ENCODE results near the gene TEX38. TPM values are rescaled to one million over a fixed set of nuclear protein-coding genes. Genes with fewer than 3 reads are reported as not detected.

Gene TEX38
- total RNA-seq, 1 experiment from 2014 or later: not detected

GRCh38 chr1:46697053-46697452, 25.4 kb downstream of the TEX38 start:
- BruUV-seq (replicated peaks): no TSS peak
- H3K4me1 Mint-ChIP-seq (ENCODE audit: low read depth, unreplicated experiment): no peaks in the 10 kb centered on the region
- intact Hi-C loops (cut with micrococcal nuclease; ENCODE audit: unreplicated experiment): no loop called here
- peaks cover 2% of the 10 kb centered on the region for H3K9me3 Mint-ChIP-seq (ENCODE audit: low read depth, unreplicated experiment)
- no peak for DNase-seq
- peaks cover 21% of the 10 kb centered on the region for H3K36me3 Mint-ChIP-seq (ENCODE audit: insufficient read depth, unreplicated experiment)
- no peak overlapping the region for H3K4me3 Mint-ChIP-seq (ENCODE audit: low read depth, unreplicated experiment)
- no peaks in the 10 kb centered on the region for H3K27me3 Mint-ChIP-seq (ENCODE audit: unreplicated experiment)
- H3K27ac Mint-ChIP-seq (ENCODE audit: unreplicated experiment): no peak overlapping the region
- no peak for TF ChIP-seq CTCF (IDR thresholded peaks at IDR 0.05; ENCODE audit: unreplicated experiment)
- CTCF ChIA-PET: no interaction called here

GRCh38 chr1:46699666-46700065, 28.0 kb downstream of the TEX38 start:
- no peaks in the 10 kb centered on the region for H3K4me1 Mint-ChIP-seq (ENCODE audit: low read depth, unreplicated experiment)
- no peak for DNase-seq
- CTCF ChIA-PET: no interaction called here
- intact Hi-C loops (cut with micrococcal nuclease; ENCODE audit: unreplicated experiment): no loop called here
- BruUV-seq (replicated peaks): no TSS peak
- peaks cover 2% of the 10 kb centered on the region for H3K9me3 Mint-ChIP-seq (ENCODE audit: low read depth, unreplicated experiment)
- H3K27ac Mint-ChIP-seq (ENCODE audit: unreplicated experiment): no peak overlapping the region
- no peak overlapping the region for H3K4me3 Mint-ChIP-seq (ENCODE audit: low read depth, unreplicated experiment)
- no peak for TF ChIP-seq CTCF (IDR thresholded peaks at IDR 0.05; ENCODE audit: unreplicated experiment)
- H3K36me3 Mint-ChIP-seq (ENCODE audit: insufficient read depth, unreplicated experiment): peaks cover 26% of the 10 kb centered on the region
- H3K27me3 Mint-ChIP-seq (ENCODE audit: unreplicated experiment): no peaks in the 10 kb centered on the region

DNA sequence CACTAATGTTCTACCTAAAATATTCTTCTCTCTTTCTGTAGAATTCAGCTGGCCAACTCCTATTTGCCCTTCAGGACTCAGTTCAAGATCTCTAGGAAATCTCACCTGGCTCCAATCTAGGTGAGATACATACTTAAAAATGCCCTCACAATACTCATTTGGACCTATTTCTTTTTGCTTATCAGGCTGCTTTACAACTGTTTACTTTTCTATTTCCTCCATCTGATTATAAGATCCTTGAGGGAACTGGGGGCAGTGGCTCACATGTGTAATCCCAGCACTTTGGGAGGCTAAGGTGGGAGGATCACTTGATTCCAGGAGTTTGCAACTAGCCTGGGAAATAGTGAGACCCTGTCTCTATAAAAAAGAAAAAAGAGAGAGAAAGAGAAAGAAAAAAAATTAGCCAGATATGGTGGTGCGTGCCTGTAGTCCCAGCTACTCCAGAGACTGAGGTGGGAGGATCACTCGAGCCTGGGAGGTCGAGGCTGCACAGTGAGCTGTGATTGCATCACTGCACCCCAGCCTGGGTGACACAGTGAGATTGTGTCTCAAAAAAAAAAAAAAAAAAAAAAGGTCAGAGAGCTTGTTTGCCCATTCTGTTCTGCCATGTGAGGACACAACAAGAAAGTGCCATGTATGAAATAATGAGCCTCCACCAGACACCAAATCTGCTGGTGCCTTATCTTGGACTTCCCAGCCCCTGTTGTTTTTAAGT, 32.4 kb downstream of the TEX38 start:
- Mint-ChIP-seq H3K4me1 (ENCODE audit: low read depth, unreplicated experiment) (no peaks in the 10 kb centered on the region), H3K36me3 (ENCODE audit: insufficient read depth, unreplicated experiment) (peaks cover 36% of the 10 kb centered on the region), H3K27ac (ENCODE audit: unreplicated experiment) (no peak overlapping the region), H3K9me3 (ENCODE audit: low read depth, unreplicated experiment) (no peaks in the 10 kb centered on the region), H3K4me3 (ENCODE audit: low read depth, unreplicated experiment) (no peak overlapping the region), H3K27me3 (ENCODE audit: unreplicated experiment) (no peaks in the 10 kb centered on the region)
- TF ChIP-seq CTCF (IDR thresholded peaks at IDR 0.05; ENCODE audit: unreplicated experiment): no peak
- intact Hi-C loops (cut with micrococcal nuclease; ENCODE audit: unreplicated experiment): no loop called here
- no TSS peak for BruUV-seq (replicated peaks)
- CTCF ChIA-PET: interaction anchor here (0.7 kb wide), 1 partner anchor 69 kb away, joined by 3 read pairs; no protein-coding TSS in a partner anchor
- DNase-seq: no peak

DNA sequence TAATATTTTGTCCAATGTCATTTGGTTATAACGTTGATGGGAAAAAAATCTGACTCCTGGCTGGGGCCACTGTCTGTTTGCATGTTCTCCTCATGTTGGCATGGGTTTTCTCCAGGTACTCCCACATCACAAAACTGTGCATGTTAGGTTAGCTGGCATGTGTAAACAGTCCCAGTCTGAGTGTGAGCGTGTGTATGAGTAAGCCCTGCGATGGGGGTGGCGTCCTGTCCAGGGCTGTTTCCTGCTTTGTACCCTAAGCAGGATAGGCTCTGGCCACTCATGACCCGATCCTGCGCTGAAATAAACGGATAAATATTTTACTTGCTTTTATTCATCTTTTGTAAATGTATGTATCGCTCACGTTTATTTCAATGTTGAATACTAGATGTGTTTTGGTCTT, 33.8 kb downstream of the TEX38 start:
- no TSS peak for BruUV-seq (replicated peaks)
- Mint-ChIP-seq H3K27ac (ENCODE audit: unreplicated experiment) (no peak overlapping the region), H3K4me1 (ENCODE audit: low read depth, unreplicated experiment) (no peaks in the 10 kb centered on the region), H3K27me3 (ENCODE audit: unreplicated experiment) (no peaks in the 10 kb centered on the region), H3K9me3 (ENCODE audit: low read depth, unreplicated experiment) (no peaks in the 10 kb centered on the region), H3K36me3 (ENCODE audit: insufficient read depth, unreplicated experiment) (peaks cover 36% of the 10 kb centered on the region), H3K4me3 (ENCODE audit: low read depth, unreplicated experiment) (no peak overlapping the region)
- no peak for TF ChIP-seq CTCF (IDR thresholded peaks at IDR 0.05; ENCODE audit: unreplicated experiment)
- CTCF ChIA-PET: interaction anchor here (0.6 kb wide), 1 partner anchor 9 kb away, joined by 4 read pairs; no protein-coding TSS in a partner anchor
- no peak for DNase-seq
- intact Hi-C loops (cut with micrococcal nuclease; ENCODE audit: unreplicated experiment): no loop called here
